GM10847 (cell line): ENCODE measurements around the gene USP17L10.
"Not testable (repeated sequence)": the region's sequence is repeated elsewhere in the genome, so short reads cannot be mapped to it uniquely, and the experiment has no call there.

Source experiments
- POLR2A ChIP-seq: IDR thresholded peaks from 2 replicates; pipeline ENCODE4 v1.6.1; 2011; ENCODE audit not compliant: insufficient read length; ENCODE audit errors: extremely low read depth

The USP17L10 gene

GRCh38 chr4:9210357-9210756, at the start of gene USP17L10:
TSS of gene USP17L10 (plus strand) at chr4:9210657. CDS start at chr4:9210657, 0 bp downstream.
- not testable (repeated sequence) for TF ChIP-seq POLR2A

GRCh38 chr4:9169791-9170459, 40.5 kb upstream of the USP17L10 start, which contains the start of gene FAM90A26:
TSS of gene FAM90A26 (plus strand) at chr4:9170409. CDS start at chr4:9173173, 2,764 bp downstream.
- not testable (repeated sequence) for TF ChIP-seq POLR2A

- not testable (repeated sequence) for TF ChIP-seq POLR2A
Observed at GRCh38 chr4:9215105-9215504, 4.6 kb downstream of the USP17L10 start, which contains the start of gene USP17L11. TSS of gene USP17L11 (plus strand) at chr4:9215405. CDS start at chr4:9215405, 0 bp downstream.

GRCh38 chr4:9219852-9220251, 9.4 kb downstream of the USP17L10 start, which contains the start of gene USP17L12:
TSS of gene USP17L12 (plus strand) at chr4:9220152. CDS start at chr4:9220152, 0 bp downstream.
- TF ChIP-seq POLR2A = not testable (repeated sequence)

GRCh38 chr4:9224596-9224995, 14.1 kb downstream of the USP17L10 start, which contains the start of gene USP17L13:
TSS of gene USP17L13 (plus strand) at chr4:9224896. CDS start at chr4:9224896, 0 bp downstream.
- not testable (repeated sequence) for TF ChIP-seq POLR2A

GRCh38 chr4:9234085-9234484, 23.6 kb downstream of the USP17L10 start, which contains the start of gene USP17L15:
TSS of gene USP17L15 (plus strand) at chr4:9234385. CDS start at chr4:9234385, 0 bp downstream.
- not testable (repeated sequence) for TF ChIP-seq POLR2A

GRCh38 chr4:9243579-9243978, 33.1 kb downstream of the USP17L10 start, which contains the start of gene USP17L17:
TSS of gene USP17L17 (plus strand) at chr4:9243879. CDS start at chr4:9243879, 0 bp downstream.
- not testable (repeated sequence) for TF ChIP-seq POLR2A

- TF ChIP-seq POLR2A = not testable (repeated sequence)
Observed at GRCh38 chr4:9247953-9248680, 37.7 kb downstream of the USP17L10 start, which contains the start of gene USP17L18. TSS of gene USP17L18 (plus strand) at chr4:9248630. CDS start at chr4:9248630, 0 bp downstream.

- not testable (repeated sequence) for TF ChIP-seq POLR2A
Observed at GRCh38 chr4:9253078-9253477, 42.6 kb downstream of the USP17L10 start, which contains the start of gene USP17L19. TSS of gene USP17L19 (plus strand) at chr4:9253378. CDS start at chr4:9253378, 0 bp downstream.

- TF ChIP-seq POLR2A = not testable (repeated sequence)
Observed at GRCh38 chr4:9257824-9258223, 47.4 kb downstream of the USP17L10 start, which contains the start of gene USP17L20. TSS of gene USP17L20 (plus strand) at chr4:9258124. CDS start at chr4:9258124, 0 bp downstream.
